Thymus (tissue), 11 donors: ENCODE results near the gene SGK1. TPM values are rescaled to one million over a fixed set of nuclear protein-coding genes. Genes with fewer than 3 reads are reported as not detected.
"Not testable (repeated sequence)": the region's sequence is repeated elsewhere in the genome, so short reads cannot be mapped to it uniquely, and the experiment has no call there.

Experiments used
- DNase-seq, 9 donors: peaks; one replicate each; pipeline ENCODE4 v3.0.0-alpha.2; 2013; ENCODE audit warnings: low spot score in 9 of 9, low read depth in 6 of 9, missing footprints in 1 of 9
- H3K27ac ChIP-seq, 2 donors: one replicate each; pipeline ENCODE4 v1.5.1; 2013; ENCODE audit warnings: control low read depth in 1 of 2, low read depth in 1 of 2, low read length in 1 of 2, mild to moderate bottlenecking in 1 of 2, moderate library complexity in 1 of 2
- H3K27me3 ChIP-seq, 2 donors: one replicate each; pipeline ENCODE4 v1.5.1; 2013; ENCODE audit warnings: low read length in 1 of 2; ENCODE audit not compliant: control insufficient read depth in 2 of 2, insufficient read depth in 1 of 2
- H3K36me3 ChIP-seq, 2 donors: one replicate each; pipeline ENCODE4 v1.5.1; 2013; ENCODE audit warnings: low read length in 1 of 2, mild to moderate bottlenecking in 1 of 2, moderate library complexity in 1 of 2; ENCODE audit not compliant: control insufficient read depth in 2 of 2, insufficient read depth in 2 of 2
- H3K4me1 ChIP-seq, 2 donors: one replicate each; pipeline ENCODE4 v1.5.1; 2013; ENCODE audit warnings: low read length in 2 of 2; ENCODE audit not compliant: control insufficient read depth in 2 of 2, insufficient read depth in 2 of 2
- H3K4me3 ChIP-seq, 2 donors: one replicate each; pipeline ENCODE4 v1.5.1; 2013; ENCODE audit warnings: low read length in 2 of 2, control low read depth in 1 of 2, mild to moderate bottlenecking in 1 of 2
- H3K9me3 ChIP-seq, 2 donors: one replicate each; pipeline ENCODE4 v1.5.1; 2013; ENCODE audit warnings: low read length in 1 of 2, mild to moderate bottlenecking in 1 of 2; ENCODE audit not compliant: control insufficient read depth in 2 of 2, insufficient read depth in 1 of 2
- WGBS: extraction: QIAGEN DNeasy Blood & Tissue Kit; methylation state at CpG from one replicate; pipeline ENCODE4 v1.1.7; 2013; 5-methylcytosine and 5-hydroxymethylcytosine counted together
- polyA plus RNA-seq: library from polyadenylated mRNA; stranded (reverse); fragments of 200-250 nt; gene quantifications from one replicate; pipeline ENCODE4 v1.2.3, GENCODE V29; 2013
- total RNA-seq: library from RNA; stranded (reverse); fragments of 120-200 nt; gene quantifications from one replicate; pipeline ENCODE4 v1.2.4, GENCODE V29; 2013
- donor health status: healthy.

SGK1 gene
- total and polyA plus RNA-seq, 2 donors: 44.8 to 183 TPM

DNA sequence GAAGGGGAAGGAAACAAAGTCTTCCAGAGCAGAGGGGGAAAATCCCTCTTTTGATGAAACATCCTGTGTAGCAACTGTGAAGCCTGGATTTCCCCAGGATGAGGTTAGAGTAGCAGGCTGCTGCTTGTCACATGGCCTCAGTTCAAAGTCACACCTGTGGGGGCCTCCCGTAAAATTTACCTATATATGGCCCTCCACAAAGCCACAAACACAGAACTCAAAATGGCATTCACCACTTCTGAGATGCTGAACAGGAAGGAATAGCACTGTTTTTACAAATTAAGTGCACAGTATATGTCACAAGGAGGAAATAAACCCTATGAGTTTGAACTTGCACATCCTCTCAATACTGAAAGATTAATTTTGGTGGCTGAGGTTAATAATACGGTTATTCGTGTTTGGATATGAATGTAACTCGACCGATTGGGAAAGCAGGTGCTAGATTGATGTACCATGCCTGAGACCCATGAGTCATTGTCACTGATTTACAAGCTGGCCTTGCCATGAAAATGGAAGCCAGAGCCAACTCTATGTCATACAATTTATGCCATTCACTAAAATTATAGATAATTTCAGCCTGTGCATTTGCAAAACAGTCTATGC is 70.6 kb downstream of the SGK1 start:
- whole genome bisulfite sequencing: 18% methylated on average over 5 of the region's 5 CpGs
- H3K36me3 ChIP-seq: no peaks in the 10 kb centered on the region
- H3K27me3 ChIP-seq: no peaks in the 10 kb centered on the region
- peaks cover 24 to 43% of the 10 kb centered on the region in 2 donors for H3K4me1 ChIP-seq
- no peak overlapping the region for H3K4me3 ChIP-seq
- peak; percentile 82 to 96 (median 89) for DNase-seq
- peak overlapping the region; percentile 74 to 84 for H3K27ac ChIP-seq
- no peaks in the 10 kb centered on the region for H3K9me3 ChIP-seq

DNA sequence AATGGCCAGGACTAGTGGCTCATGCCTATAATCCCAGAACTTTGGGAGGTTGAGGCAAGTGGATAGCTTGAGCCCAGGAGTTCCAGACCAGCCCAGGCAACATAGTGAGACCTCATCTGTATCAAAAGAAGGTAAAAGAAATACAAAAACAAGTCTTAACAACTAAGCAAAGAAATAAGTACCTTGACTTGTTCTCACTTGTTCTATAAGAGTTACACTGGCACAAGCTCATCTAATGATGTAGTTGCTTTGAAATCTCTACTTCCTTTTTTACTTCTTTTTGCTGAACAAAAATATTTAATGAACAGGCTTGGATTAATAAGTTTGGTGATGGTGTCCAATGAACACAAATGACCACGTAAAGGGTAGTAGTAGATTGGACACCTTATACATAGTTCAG is 72.2 kb downstream of the SGK1 start:
- Histone ChIP-seq H3K27ac (peak overlapping the region in 1 of 2 donors; percentile 67), H3K36me3 (no peaks in the 10 kb centered on the region), H3K9me3 (no peaks in the 10 kb centered on the region), H3K27me3 (no peaks in the 10 kb centered on the region), H3K4me1 (peaks cover 28 to 48% of the 10 kb centered on the region in 2 donors), H3K4me3 (no peak overlapping the region)
- 92% methylated on average over 1 of the region's 1 CpG for WGBS
- DNase-seq: peak in 1 of 9 donors; percentile 30

DNA sequence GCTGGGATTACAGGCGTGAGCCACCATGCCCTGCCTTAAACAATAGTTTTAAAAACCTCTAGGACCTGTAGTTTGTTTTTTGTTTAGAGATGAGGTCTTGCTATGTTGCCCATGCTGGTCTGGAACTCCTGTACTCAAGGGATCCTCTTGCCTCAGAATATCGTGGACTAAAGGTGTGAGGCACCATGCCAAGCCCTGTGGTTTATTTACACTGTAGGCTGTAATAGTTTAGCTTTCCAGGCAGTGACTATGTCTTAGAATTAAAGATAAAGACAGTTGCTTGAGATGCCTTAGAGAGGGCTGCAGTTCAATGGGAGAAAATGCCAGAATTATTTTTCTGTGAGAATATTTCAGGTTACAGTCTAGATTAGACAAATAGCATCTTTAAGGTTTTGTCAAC is 72.9 kb downstream of the SGK1 start:
- no peaks in the 10 kb centered on the region for H3K9me3 ChIP-seq
- H3K36me3 ChIP-seq: no peaks in the 10 kb centered on the region
- peaks cover 28 to 48% of the 10 kb centered on the region in 2 donors for H3K4me1 ChIP-seq
- DNase-seq: no peak
- H3K4me3 ChIP-seq: no peak overlapping the region
- H3K27ac ChIP-seq: peak overlapping the region in 1 of 2 donors; percentile 67
- 62% methylated on average over 2 of the region's 2 CpGs for WGBS
- no peaks in the 10 kb centered on the region for H3K27me3 ChIP-seq

- no peak overlapping the region for H3K27ac ChIP-seq
- WGBS: 45% methylated on average over 9 of the region's 9 CpGs
- peak in 6 of 9 donors; percentile 29 to 85 (median 63) for DNase-seq
These were observed 77.1 kb downstream of the SGK1 start for GRCh38 chr6:134240665-134241431.

DNA sequence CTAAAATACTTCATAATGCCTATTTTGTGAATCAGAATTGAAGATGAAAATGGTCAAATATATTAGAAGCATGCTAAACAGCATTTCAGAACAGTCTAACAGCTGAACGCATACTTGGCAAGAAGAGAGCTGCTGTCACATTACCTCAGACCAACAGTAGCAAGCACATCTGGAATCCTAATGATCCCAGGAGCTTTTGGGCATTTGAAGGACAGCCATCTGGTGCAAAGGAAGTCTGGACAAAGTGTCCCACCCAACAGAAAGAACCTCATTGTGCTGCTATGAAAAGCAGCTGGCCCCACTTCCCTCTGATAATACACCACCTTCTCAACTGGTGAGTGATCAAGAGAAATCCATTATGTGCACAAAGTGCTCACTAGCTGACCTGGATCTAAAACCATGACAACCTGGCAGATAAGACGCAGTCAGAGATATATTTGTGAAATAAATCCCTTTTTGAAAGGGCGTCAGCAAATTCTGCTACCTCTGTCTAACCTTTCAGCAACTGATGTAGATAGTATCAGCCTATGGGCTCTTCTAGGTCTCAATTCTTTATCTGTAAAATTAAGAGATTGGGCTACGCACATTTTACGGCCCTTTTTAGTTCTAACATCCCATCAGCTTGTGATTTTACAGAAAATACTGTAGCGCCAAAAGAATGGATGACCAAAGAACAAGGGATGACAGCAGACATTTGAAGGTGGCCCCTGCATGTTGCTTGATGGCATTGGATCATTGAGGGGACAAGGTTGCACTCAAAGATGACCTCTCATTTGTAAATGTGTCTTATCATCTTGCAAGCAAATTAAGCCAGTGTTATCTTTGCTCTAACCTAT is 78.7 kb downstream of the SGK1 start:
- 71% methylated on average over 6 of the region's 6 CpGs for WGBS

More at GRCh38 chr6:134240665-134241431, 77.1 kb downstream of the SGK1 start:
- Histone ChIP-seq H3K4me1 (peaks cover 6 to 17% of the 10 kb centered on the region in 2 donors), H3K36me3 (no peaks in the 10 kb centered on the region), H3K9me3 (no peaks in the 10 kb centered on the region), H3K27me3 (no peaks in the 10 kb centered on the region), H3K4me3 (no peak overlapping the region)

GRCh38 chr6:134238006-134238405 is 79.9 kb downstream of the SGK1 start:
- Histone ChIP-seq H3K9me3 (no peaks in the 10 kb centered on the region), H3K36me3 (no peaks in the 10 kb centered on the region), H3K27me3 (no peaks in the 10 kb centered on the region), H3K4me3 (no peak overlapping the region), H3K4me1 (peaks cover 4 to 11% of the 10 kb centered on the region in 2 donors), H3K27ac (peak overlapping the region in 1 of 2 donors; percentile 1)
- WGBS: 94% methylated on average over 2 of the region's 2 CpGs
- no peak for DNase-seq

More for the DNA sequence above, 78.7 kb downstream of the SGK1 start:
- H3K27me3 ChIP-seq: no peaks in the 10 kb centered on the region
- no peak for DNase-seq
- H3K4me3 ChIP-seq: no peak overlapping the region
- H3K9me3 ChIP-seq: no peaks in the 10 kb centered on the region
- no peaks in the 10 kb centered on the region for H3K36me3 ChIP-seq
- peaks cover 4 to 11% of the 10 kb centered on the region in 2 donors for H3K4me1 ChIP-seq
- no peak overlapping the region for H3K27ac ChIP-seq

DNA sequence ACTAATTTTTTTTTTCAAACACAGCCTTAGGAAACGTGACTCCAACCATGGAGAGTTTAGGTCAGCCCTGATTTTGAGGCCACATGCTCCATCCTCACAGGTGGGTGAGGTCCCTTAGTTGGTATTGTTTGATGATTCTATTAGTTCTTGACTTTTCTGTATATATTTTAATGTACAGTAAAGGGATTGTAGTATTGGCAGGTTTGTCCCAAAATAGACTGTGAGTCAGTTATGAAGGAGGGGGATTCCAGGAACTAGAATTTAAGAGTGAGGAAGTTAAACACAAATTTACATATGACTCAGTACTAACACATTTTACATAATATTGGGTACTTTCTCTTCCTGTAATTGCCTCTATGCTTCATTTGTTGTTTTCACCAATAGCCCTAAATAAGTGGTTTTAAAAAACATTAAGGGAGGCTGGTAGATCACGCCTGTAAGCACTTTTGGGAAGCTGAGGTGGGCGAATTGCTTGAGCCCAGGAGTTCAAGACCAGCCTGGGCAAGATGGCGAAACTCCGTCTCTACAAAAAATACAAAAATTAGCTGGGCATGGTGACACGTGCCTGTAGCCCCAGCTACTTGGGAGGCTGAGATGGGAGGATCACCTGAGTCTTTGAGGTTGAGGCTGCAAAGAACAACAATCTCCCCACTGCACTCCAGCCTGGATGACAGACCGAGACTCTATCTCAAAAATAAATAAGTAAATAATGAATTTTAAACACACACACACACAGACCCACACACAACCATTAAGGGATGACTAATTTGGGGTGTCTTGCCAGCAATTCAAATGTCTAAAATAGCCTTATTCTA is 81.8 kb downstream of the SGK1 start:
- H3K4me1 ChIP-seq: peaks cover 2 to 9% of the 10 kb centered on the region in 2 donors
- peak in 1 of 9 donors; percentile 36 for DNase-seq
- no peaks in the 10 kb centered on the region for H3K27me3 ChIP-seq
- no peaks in the 10 kb centered on the region for H3K9me3 ChIP-seq
- 94% methylated on average over 7 of the region's 7 CpGs for WGBS
- H3K4me3 ChIP-seq: no peak overlapping the region
- H3K36me3 ChIP-seq: no peaks in the 10 kb centered on the region
- H3K27ac ChIP-seq: peak overlapping the region in 1 of 2 donors; percentile 13

DNA sequence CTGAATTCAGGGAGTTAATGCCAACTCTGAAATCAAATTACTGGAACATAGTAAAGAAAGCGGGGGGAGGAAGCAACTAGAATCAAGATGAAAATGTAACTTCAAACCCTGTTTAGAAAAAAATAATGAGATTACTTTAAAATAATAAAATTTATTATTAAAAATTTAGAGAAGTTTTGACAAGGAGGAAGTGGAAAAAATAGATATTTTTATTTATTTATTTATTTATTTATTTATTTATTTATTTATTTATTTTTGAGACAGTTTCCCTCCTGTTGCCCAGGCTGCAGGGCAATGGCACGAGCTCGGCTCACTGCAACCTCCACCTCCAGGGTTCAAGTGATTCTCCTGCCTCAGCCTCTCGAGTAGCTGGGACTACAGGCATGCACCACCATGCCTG is 82.6 kb downstream of the SGK1 start:
- not testable (repeated sequence) for H3K27ac ChIP-seq, DNase-seq, H3K36me3 ChIP-seq, H3K27me3 ChIP-seq, H3K9me3 ChIP-seq, H3K4me3 ChIP-seq, H3K4me1 ChIP-seq
- 96% methylated on average over 4 of the region's 4 CpGs for WGBS
